Prostate gland (tissue), 2 donors: ENCODE data around the gene UBXN2A.

Experiments
- POLR2A ChIP-seq: fragments of 450-650 bp; IDR thresholded peaks from one replicate; pipeline ENCODE4 v1.6.1; 2016; ENCODE audit warnings: antibody characterized with exemption, mild to moderate bottlenecking
- POLR2AphosphoS5 ChIP-seq: sonication (generic); formaldehyde crosslinking; IDR thresholded peaks from one replicate; pipeline ENCODE4 v1.6.1; 2017; ENCODE audit warnings: antibody characterized with exemption
- TF ChIP-seq, protein P1 (sequence below), 4 experiments: fragments of 200-600 bp in 2 of 4; fragments of 450-650 bp in 2 of 4; sonication (generic) in 2 of 4; IDR thresholded peaks; 1 replicate in 3 of 4; 2 replicates in 1 of 4; pipeline ENCODE4 v1.5.1; 2016 to 2019; ENCODE audit warnings: antibody characterized with exemption in 4 of 4, mild to moderate bottlenecking in 2 of 4, moderate library complexity in 2 of 4

GRCh38 chr2:23905155-23905554, 35.1 kb upstream of the UBXN2A start:
- TF ChIP-seq POLR2A (no peak), POLR2AphosphoS5 (no peak)
- TF ChIP-seq, protein P1, sequence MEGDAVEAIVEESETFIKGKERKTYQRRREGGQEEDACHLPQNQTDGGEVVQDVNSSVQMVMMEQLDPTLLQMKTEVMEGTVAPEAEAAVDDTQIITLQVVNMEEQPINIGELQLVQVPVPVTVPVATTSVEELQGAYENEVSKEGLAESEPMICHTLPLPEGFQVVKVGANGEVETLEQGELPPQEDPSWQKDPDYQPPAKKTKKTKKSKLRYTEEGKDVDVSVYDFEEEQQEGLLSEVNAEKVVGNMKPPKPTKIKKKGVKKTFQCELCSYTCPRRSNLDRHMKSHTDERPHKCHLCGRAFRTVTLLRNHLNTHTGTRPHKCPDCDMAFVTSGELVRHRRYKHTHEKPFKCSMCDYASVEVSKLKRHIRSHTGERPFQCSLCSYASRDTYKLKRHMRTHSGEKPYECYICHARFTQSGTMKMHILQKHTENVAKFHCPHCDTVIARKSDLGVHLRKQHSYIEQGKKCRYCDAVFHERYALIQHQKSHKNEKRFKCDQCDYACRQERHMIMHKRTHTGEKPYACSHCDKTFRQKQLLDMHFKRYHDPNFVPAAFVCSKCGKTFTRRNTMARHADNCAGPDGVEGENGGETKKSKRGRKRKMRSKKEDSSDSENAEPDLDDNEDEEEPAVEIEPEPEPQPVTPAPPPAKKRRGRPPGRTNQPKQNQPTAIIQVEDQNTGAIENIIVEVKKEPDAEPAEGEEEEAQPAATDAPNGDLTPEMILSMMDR (IDR thresholded peaks at IDR 0.05) = no peak
